K562 (cell line): ENCODE measurements around the gene DTNBP1. TPM values are rescaled to one million over a fixed set of nuclear protein-coding genes. Genes with fewer than 3 reads are reported as not detected.

Source experiments
- CEBPG ChIP-seq, 3 experiments: fragments of 200-800 bp in 1 of 3; sonication (Bioruptor generic) in 1 of 3; sonication (generic) in 1 of 3; formaldehyde crosslinking in 1 of 3; IDR thresholded peaks in 2 of 3; conservative IDR thresholded peaks in 1 of 3; 2 replicates each; pipeline versions ENCODE4 v1.6.1 to v1.8.0; 2016 to 2022; ENCODE audit warnings: missing compliant biosample characterization in 2 of 3, missing genetic modification characterization in 2 of 3, mild to moderate bottlenecking in 1 of 3, missing genetic modification reagents in 1 of 3
- CHD7 ChIP-seq: fragments of 200-600 bp; sonication (generic); IDR thresholded peaks from one replicate; pipeline ENCODE4 v1.6.1; 2012; ENCODE audit warnings: mild to moderate bottlenecking, low read depth, low read length, inconsistent platforms
- CREB3 ChIP-seq: fragments of 450-650 bp; conservative IDR thresholded peaks from 2 replicates; pipeline ENCODE4 v1.6.1; 2016; ENCODE audit warnings: missing genetic modification characterization, low read depth, mild to moderate bottlenecking, missing compliant biosample characterization, moderate library complexity
- EHMT2 ChIP-seq: fragments of 450-650 bp; IDR thresholded peaks from 2 replicates; pipeline ENCODE4 v1.6.1; 2018; ENCODE audit warnings: antibody characterized with exemption
- HDAC1 ChIP-seq, 2 experiments: fragments of 450-650 bp; IDR thresholded peaks; 2 replicates each; pipeline ENCODE4 v1.6.1; 2016 to 2017; ENCODE audit warnings: inconsistent platforms in 1 of 2, mild to moderate bottlenecking in 1 of 2, moderate library complexity in 1 of 2
- PRMT5 ChIP-seq: sonication (generic); formaldehyde crosslinking; IDR thresholded peaks from 2 replicates; pipeline ENCODE4 v1.5.0; 2020; ENCODE audit warnings: missing genetic modification reagents
- TEAD4 ChIP-seq, 2 experiments: sonication (generic) in 1 of 2; formaldehyde crosslinking in 1 of 2; IDR thresholded peaks; 2 replicates each; pipeline versions ENCODE4 v1.6.1 to v1.8.0; 2012 to 2022; ENCODE audit warnings: borderline replicate concordance in 1 of 2, inconsistent platforms in 1 of 2, low read length in 1 of 2, mild to moderate bottlenecking in 1 of 2, missing genetic modification reagents in 1 of 2
- THRAP3 ChIP-seq: fragments of 450-650 bp; IDR thresholded peaks from 2 replicates; pipeline ENCODE4 v1.6.1; 2016; ENCODE audit warnings: mild to moderate bottlenecking, inconsistent platforms, borderline replicate concordance
- ZBTB26 ChIP-seq: fragments of 450-650 bp; formaldehyde crosslinking; IDR thresholded peaks from 2 replicates; pipeline ENCODE4 v1.4.0; 2022; ENCODE audit warnings: missing genetic modification characterization
- ZKSCAN1 ChIP-seq: fragments of 150-350 bp; IDR thresholded peaks from 2 replicates; pipeline ENCODE4 v1.6.1; 2016; ENCODE audit warnings: low read depth, low read length
- ZNF232 ChIP-seq: sonication (generic); formaldehyde crosslinking; IDR thresholded peaks from 2 replicates; pipeline ENCODE4 v1.8.0; 2022; ENCODE audit warnings: mild to moderate bottlenecking, missing genetic modification reagents
- ZNF589 ChIP-seq: fragments of 200-800 bp; sonication (Bioruptor generic); IDR thresholded peaks from 2 replicates; pipeline ENCODE4 v1.6.1; 2016; ENCODE audit warnings: low read depth, missing genetic modification characterization, missing compliant biosample characterization
- polyA plus RNA-seq, 8 experiments: library from polyadenylated mRNA; depleted of rRNA in 4 of 8; stranded (reverse) in 5 of 8; unstranded in 3 of 8; fragments of >200 nt; fragmentation: Nextera tagmentation in 2 of 8; fragmentation: Illumina TruSeq in 1 of 8; extraction: Ambion mirVana in 2 of 8; extraction: Trizol in 1 of 8; gene quantifications; 2 replicates each; pipeline versions ENCODE4 v1.2.1 to v1.2.3, GENCODE V29; 2011 to 2014; ENCODE audit warnings: inconsistent platforms in 1 of 8, missing spikeins in 1 of 8
- total RNA-seq, 7 experiments: library from RNA; depleted of rRNA in 6 of 7; stranded (reverse); fragments of >200 nt in 6 of 7; fragmentation: Illumina TruSeq in 2 of 7; extraction: Trizol in 2 of 7; gene quantifications; 2 replicates each; pipeline versions ENCODE4 v1.2.1 to v1.2.3, GENCODE V29; 2011 to 2021; ENCODE audit warnings: low replicate concordance in 1 of 7

Gene DTNBP1
- total and polyA plus RNA-seq, 9 of the 15 experiments (the other 6 are each of a cell fraction or from before 2014, with no cell fraction given): 16.7 to 54.5 (median 21.4) TPM

GRCh38 chr6:15643542-15643941 lies 19.3 kb downstream of the DTNBP1 start (continued):
- TF ChIP-seq ZNF232 (CRISPR knock-in tag): no peak
- TF ChIP-seq ZBTB26 (CRISPR knock-in tag): no peak
- no peak for TF ChIP-seq ZKSCAN1
- no peak for TF ChIP-seq CEBPG (CRISPR knock-in tag; IDR thresholded peaks at IDR 0.05)
- no peak for TF ChIP-seq CEBPG (tag; conservative IDR thresholded peaks at IDR 0.05 in 1 of 2, IDR thresholded peaks at IDR 0.05 in 1 of 2)
- no peak for TF ChIP-seq HDAC1 (IDR thresholded peaks at IDR 0.05)
- 0 out of 2 replicates have a peak, but pooled peaks have one; percentile 28 for TF ChIP-seq EHMT2
- TF ChIP-seq THRAP3: no peak
- TF ChIP-seq PRMT5 (CRISPR knock-in tag): no peak
- no peak for TF ChIP-seq CREB3 (tag)
- TF ChIP-seq TEAD4 (IDR thresholded peaks at IDR 0.05; ENCODE audit: low read length): no peak
- no peak for TF ChIP-seq TEAD4 (CRISPR knock-in tag; IDR thresholded peaks at IDR 0.05; ENCODE audit: borderline replicate concordance)
- TF ChIP-seq ZNF589: no peak
- TF ChIP-seq CHD7: no peak
